Mucosa of descending colon (tissue), 3 donors: ENCODE measurements around the gene HACL1. TPM values are rescaled to one million over a fixed set of nuclear protein-coding genes. Genes with fewer than 3 reads are reported as not detected.

Source experiments
- ATAC-seq: fragments of 200-7000 bp; cut with Tn5 transposase; one replicate; pipeline ENCODE4 v1.9.1; 2020; ENCODE audit warnings: mild to moderate bottlenecking, moderate library complexity
- DNase-seq, 3 donors: peaks; one replicate each; pipeline ENCODE4 v3.0.0-alpha.2; 2020
- H3K36me3 ChIP-seq: fragments of 200-600 bp; one replicate; pipeline ENCODE4 v1.8.0; 2021; ENCODE audit warnings: low read depth, mild to moderate bottlenecking
- H3K4me1 ChIP-seq: fragments of 200-600 bp; one replicate; pipeline ENCODE4 v1.8.0; 2021; ENCODE audit warnings: low read depth, mild to moderate bottlenecking
- H3K4me3 ChIP-seq: fragments of 200-600 bp; one replicate; pipeline ENCODE4 v1.8.0; 2021; ENCODE audit warnings: mild to moderate bottlenecking
- H3K9me3 ChIP-seq: fragments of 200-600 bp; one replicate; pipeline ENCODE4 v1.8.0; 2021; ENCODE audit warnings: mild to moderate bottlenecking
- intact Hi-C, 2 donors: fragments of 100-400 bp; cut with DNase I in 1 of 2; cut with micrococcal nuclease in 1 of 2; formaldehyde crosslinking; loops; one replicate each; pipeline versions ENCODE4 v1.11.0 to v1.11.1; 2022; cut with DNase I, micrococcal nuclease
- total RNA-seq, 3 donors: library from RNA; stranded (reverse); fragmentation: NEBNext Ultra II Directional in 2 of 3; extraction: Animal tissue kit (Norgen Biotek cat#: 25700) in 2 of 3; gene quantifications; one replicate each; pipeline versions ENCODE4 v1.2.1 to v1.2.4, GENCODE V29; 2021 to 2023
- TF ChIP-seq, protein P1 (sequence below): fragments of 200-600 bp; IDR thresholded peaks from one replicate; pipeline ENCODE4 v1.8.0; 2022; ENCODE audit warnings: antibody characterized with exemption, mild to moderate bottlenecking
- donor health status: DM: no; HTN: no; CAD: no; lungs with moderate emphysema.
- donor health status: DM: no; HTN: no; CAD: no.
- donor health status: DM: no; HTN: yes; CAD: no.

HACL1 gene
- total RNA-seq, 3 donors from 2014 or later = 15.0 to 24.2 (median 19.4) TPM

DNA sequence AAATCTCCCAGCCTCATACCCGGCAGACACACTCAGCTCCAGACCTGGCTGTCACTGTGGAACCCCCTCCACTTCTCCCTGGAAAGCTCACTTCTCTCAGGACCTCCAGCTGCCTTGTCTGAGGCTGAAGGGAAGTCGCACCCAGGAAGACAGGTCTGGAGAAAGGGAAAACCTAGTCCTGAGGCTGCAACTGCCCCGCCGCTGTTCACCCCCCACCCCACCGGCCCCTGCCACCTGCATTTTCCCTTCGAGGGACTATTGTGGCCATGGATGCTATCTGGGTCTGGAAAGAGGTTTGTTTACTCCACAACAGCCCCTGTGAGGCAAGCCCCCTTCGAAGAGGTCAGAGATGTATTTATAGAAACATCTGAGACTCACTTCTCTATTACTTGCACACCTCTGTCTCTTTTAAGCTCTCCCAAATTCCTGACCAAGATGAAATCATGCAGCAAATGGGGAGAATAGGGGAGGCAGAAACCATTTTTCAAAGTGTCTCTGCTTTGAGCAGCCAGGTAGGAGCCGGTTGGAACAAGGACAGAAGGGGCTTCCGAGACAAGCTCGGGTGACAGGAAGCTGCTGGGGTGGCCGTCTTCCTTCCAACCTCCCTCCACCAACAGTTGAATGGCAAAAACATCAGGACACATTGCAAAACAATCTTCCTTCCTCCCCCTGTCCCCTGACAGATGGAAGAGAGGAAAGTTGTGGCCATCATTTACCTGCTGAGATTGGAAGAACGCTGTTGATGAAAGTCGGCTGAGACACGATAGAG lies 80.4 kb downstream of the HACL1 start:
- ATAC-seq (no peak), DNase-seq (no peak)
- TF ChIP-seq, protein P1, sequence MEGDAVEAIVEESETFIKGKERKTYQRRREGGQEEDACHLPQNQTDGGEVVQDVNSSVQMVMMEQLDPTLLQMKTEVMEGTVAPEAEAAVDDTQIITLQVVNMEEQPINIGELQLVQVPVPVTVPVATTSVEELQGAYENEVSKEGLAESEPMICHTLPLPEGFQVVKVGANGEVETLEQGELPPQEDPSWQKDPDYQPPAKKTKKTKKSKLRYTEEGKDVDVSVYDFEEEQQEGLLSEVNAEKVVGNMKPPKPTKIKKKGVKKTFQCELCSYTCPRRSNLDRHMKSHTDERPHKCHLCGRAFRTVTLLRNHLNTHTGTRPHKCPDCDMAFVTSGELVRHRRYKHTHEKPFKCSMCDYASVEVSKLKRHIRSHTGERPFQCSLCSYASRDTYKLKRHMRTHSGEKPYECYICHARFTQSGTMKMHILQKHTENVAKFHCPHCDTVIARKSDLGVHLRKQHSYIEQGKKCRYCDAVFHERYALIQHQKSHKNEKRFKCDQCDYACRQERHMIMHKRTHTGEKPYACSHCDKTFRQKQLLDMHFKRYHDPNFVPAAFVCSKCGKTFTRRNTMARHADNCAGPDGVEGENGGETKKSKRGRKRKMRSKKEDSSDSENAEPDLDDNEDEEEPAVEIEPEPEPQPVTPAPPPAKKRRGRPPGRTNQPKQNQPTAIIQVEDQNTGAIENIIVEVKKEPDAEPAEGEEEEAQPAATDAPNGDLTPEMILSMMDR = no peak
- no peaks in the 10 kb centered on the region for H3K4me1 ChIP-seq
- intact Hi-C loops = no loop called here
- no peak overlapping the region for H3K4me3 ChIP-seq
- no peaks in the 10 kb centered on the region for H3K9me3 ChIP-seq
- H3K36me3 ChIP-seq = no peaks in the 10 kb centered on the region

DNA sequence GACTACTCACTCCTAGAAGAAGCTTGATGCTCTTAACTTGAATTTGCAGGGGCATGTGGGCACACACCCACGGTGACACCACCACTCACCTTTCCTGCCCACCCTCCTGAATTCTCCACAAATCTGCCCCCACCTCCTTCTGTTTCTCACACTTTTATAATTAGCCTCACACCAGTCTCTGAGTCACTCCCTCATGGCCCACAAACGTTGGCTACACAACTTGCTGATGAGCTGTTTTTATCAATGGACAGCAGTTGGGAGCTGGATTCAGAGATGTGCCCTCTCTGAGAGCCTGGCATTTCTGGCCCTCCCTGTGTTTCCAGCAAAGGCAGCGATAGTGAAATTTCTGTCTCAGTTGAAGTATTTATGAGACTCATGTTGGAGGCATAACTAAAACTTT lies 81.2 kb downstream of the HACL1 start:
- no peak for DNase-seq
- H3K4me3 ChIP-seq = no peak overlapping the region
- ATAC-seq = no peak
- H3K9me3 ChIP-seq = no peaks in the 10 kb centered on the region
- TF ChIP-seq, protein P1 = no peak
- H3K36me3 ChIP-seq = no peaks in the 10 kb centered on the region
- intact Hi-C loops = no loop called here
- no peaks in the 10 kb centered on the region for H3K4me1 ChIP-seq

DNA sequence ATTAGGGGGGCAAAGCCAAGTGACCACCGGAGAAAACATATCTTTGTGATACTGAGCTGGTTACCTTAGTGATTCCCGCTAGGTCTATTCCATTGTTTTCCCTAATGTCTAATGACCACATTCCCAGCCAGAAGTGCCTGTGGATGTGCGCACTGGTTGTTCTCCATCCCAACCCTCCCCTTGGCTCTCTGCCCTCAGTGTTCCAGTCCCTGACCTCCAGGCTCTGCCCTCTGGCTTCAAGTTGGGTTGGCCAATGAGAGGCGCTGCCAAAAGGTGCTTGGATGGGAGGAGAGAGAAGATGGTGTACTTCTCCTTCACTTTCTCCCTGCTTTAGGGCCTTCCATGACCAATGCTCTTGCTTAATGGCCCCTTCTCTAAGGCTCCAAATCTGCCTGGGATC lies 82.3 kb downstream of the HACL1 start:
- Histone ChIP-seq H3K4me1 (no peaks in the 10 kb centered on the region), H3K4me3 (no peak overlapping the region), H3K9me3 (no peaks in the 10 kb centered on the region), H3K36me3 (no peaks in the 10 kb centered on the region)
- TF ChIP-seq, protein P1 = no peak
- ATAC-seq (no peak), DNase-seq (no peak)
- intact Hi-C loops = no loop called here

DNA sequence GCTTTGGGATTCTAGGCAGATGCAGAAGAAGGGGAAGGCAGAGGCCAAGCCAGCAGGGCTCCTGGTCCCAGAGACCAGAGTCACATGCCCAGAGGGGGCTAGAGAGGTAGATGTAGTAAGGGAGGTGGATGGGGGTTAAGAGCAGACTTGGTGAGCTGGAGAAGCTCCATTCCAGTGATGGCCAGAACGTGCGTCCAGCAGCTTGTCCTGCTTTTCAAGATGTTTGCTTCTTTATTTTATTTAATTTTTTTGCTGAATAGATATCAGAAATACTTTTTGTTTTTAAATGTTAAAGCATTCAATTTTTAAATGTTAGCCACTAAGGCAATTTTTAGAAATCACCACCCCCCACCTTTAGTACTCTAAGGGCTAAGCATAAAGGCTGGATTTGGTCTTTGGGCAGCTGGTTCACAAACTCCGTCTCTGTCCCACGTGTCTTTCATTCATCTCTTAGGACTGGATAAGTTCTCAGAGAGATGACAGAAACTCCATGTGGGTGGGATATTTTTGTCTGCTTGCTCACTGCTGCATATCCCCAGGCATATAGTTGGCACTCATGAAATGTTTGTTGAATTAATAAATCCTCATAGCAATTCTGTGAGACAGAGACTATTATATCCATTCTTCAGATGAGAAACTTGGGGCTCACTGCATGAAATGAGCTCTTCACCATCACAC lies 86.6 kb downstream of the HACL1 start:
- Histone ChIP-seq H3K9me3 (no peaks in the 10 kb centered on the region), H3K4me3 (no peak overlapping the region), H3K4me1 (no peaks in the 10 kb centered on the region), H3K36me3 (no peaks in the 10 kb centered on the region)
- ATAC-seq = no peak
- intact Hi-C loops = no loop called here
- TF ChIP-seq, protein P1 = no peak
- DNase-seq = no peak

DNA sequence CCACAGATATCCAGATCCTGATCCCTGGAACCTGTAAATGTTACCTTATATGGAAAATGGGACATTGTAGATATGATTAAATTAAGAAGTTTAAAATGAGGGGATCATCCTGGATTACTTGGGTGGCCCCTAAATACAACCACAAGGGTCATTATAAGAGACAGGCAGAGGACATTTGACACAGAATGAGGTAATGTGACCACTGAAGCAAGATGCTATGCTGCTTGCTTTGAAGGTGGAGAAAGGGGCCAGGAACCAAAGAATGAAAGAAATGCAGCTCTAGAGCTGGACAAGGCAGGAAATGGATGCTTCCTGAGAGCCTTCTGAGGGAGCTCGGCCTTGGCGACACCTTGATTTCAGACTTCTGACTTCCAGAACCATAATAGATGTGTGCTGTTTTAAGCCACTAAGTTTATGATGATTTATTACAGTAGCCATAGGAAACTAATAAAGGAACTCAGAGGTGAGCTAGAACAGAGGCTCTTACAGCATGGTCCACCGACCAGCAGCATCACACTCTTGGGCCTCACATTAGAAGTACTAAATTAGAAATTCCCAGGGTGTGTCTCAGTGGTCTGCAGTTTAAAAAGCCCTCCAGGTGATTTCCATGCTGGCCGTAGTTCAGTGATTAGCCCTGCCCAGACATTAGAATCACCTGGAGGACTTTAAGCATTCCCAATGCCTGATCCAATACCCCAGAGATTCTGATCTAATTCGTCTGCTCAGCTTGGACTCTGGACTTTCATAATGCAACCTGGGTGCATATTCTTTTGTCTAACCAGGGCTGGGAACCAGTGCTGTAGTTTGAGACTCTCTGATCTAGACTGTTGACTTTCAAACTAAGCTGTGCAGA lies 87.3 kb downstream of the HACL1 start:
- DNase-seq = no peak
- H3K4me1 ChIP-seq = no peaks in the 10 kb centered on the region
- no peak overlapping the region for H3K4me3 ChIP-seq
- TF ChIP-seq, protein P1 = no peak
- no peaks in the 10 kb centered on the region for H3K36me3 ChIP-seq
- intact Hi-C loops = no loop called here
- ATAC-seq = no peak
- no peaks in the 10 kb centered on the region for H3K9me3 ChIP-seq
